Erythroblast (primary cell): Measurements from ENCODE around the gene CACNA1B.

ENCODE experiments used
- DNase-seq, 2 experiments: peaks; one replicate each; lab custom pipeline; 2025; lab: John Stamatoyannopoulos, UW
- GATA1 ChIP-seq: IDR thresholded peaks from 2 replicates; pipeline ENCODE4 v1.6.1; 2011; ENCODE audit warnings: low read depth, mild to moderate bottlenecking, control low read depth, low read length, moderate library complexity
- POLR2A ChIP-seq: IDR thresholded peaks from 2 replicates; pipeline ENCODE4 v1.6.1; 2011; ENCODE audit warnings: mild to moderate bottlenecking, low read length

CACNA1B gene

DNA sequence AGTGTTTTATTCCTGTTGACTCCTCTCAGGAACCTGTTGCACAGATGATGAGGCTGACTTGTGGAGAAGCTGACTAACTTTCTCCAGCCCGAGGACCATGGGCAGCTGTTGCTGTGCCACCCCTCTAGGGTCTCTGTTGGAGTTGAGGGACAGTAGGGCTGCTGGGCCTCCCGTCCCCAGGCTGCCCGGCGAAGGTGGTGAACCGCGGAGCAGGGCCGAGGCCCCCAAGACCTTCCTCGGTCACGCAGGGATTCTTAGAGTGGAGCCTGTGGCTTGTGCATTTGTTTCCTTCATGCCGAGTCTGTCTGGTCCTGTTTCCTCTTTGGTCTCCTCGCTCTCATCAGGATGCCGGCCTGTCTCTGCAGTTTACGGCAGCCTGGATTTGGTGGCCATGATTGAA, 40.2 kb downstream of the CACNA1B start:
- no peak for DNase-seq
- TF ChIP-seq GATA1 (no peak), POLR2A (no peak)

- DNase-seq, result no peak
- TF ChIP-seq POLR2A (no peak), GATA1 (no peak)
These were observed 40.9 kb downstream of the CACNA1B start for GRCh38 chr9:137918331-137919094.

GRCh38 chr9:137919095-137919465, 41.5 kb downstream of the CACNA1B start:
- TF ChIP-seq GATA1 (no peak), POLR2A (no peak)
- no peak for DNase-seq

DNA sequence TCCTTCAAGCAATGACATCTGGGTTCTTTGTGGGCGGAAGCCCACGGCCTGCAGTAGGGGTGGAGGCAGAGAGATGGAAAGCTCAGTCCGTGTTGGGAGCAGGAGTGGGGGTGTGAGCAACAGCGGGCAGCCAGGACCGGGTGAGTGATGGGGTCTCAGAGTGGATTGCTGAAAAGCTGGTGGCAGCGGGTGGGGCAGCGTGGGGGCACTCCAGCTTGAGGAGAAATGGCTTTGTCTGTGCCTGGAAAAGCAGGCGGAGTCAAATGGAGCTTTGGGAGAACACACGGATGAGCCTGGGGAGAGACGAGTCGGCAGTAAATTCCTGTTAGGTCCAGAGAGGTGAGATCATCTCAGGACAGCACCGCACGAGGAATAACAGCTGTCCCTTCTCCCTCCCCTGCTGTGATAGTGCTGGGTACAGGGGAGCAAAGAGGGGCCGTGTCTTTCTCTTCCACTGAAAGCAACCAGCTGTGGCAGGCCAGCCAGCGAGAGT, 42.1 kb downstream of the CACNA1B start:
- no peak for TF ChIP-seq POLR2A
- TF ChIP-seq GATA1, result no peak
- no peak for DNase-seq

DNA sequence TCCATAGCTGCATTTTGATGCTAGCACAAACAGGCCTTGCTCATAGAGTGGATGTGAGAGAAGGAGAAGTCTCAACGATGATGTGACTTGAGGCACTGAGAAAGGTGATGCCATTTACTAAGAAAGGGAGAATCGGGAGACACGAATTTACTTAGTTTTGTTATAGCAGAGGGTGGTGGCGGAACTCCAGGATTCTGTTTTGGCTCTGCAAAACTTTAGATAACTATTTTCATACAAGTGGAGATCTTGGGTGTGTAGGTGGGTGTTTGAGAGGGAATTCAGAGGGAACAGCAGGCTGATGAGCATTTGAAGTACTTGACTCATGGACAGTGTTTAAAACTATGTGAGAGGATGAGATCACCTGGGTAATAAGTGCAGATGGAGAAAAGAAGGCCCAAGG, 43.2 kb downstream of the CACNA1B start:
- no peak for DNase-seq
- TF ChIP-seq POLR2A (no peak), GATA1 (no peak)

DNA sequence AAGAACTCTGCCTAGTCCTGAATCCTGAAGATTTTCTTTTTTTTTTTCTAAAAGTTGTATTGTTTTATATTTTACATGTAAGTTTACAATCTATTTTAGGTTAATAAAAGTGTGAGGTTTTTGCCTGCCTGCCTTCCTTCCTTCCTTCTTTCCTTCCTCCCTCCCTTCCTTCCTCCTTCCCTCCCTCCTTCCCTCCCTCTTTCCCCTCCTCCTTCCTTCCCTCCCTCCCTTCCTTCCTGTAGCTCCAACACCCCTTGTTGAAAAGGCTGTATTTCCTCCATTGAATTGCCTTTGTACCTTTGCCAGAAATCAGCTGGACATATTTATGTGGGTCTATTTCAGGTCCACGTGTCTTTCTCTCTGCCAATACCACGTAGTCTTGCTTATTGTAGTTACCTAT, 46.6 kb downstream of the CACNA1B start:
- DNase-seq, result no peak
- TF ChIP-seq POLR2A (no peak), GATA1 (no peak)

GRCh38 chr9:137924761-137925369, 47.3 kb downstream of the CACNA1B start:
- no peak for DNase-seq
- TF ChIP-seq POLR2A (no peak), GATA1 (no peak)

DNA sequence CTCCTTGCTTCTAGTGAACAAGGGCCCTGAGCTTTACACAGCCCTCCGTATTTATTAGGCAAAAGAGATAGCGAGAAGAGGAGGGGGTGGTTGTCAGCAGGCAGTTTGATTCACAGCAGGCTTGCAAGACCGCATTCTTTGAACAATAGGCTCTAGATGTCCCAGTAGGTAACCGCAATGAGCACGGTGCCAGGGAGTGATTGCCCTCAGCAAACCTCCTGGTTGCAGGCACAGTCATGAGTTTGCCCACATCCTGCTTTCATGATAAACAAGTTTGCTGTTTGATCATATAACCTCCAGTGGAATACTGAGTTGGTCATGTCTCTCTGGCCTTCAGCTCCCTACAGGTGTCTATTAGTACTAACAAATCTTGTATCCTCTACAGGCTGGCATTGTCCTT, 66.1 kb downstream of the CACNA1B start:
- DNase-seq, result no peak
- TF ChIP-seq GATA1 (no peak), POLR2A (no peak)

GRCh38 chr9:137945581-137945980, 68.0 kb downstream of the CACNA1B start:
- no peak for DNase-seq
- TF ChIP-seq GATA1 (no peak), POLR2A (no peak)

GRCh38 chr9:137946993-137947392, 69.4 kb downstream of the CACNA1B start:
- TF ChIP-seq POLR2A (no peak), GATA1 (no peak)
- no peak for DNase-seq

DNA sequence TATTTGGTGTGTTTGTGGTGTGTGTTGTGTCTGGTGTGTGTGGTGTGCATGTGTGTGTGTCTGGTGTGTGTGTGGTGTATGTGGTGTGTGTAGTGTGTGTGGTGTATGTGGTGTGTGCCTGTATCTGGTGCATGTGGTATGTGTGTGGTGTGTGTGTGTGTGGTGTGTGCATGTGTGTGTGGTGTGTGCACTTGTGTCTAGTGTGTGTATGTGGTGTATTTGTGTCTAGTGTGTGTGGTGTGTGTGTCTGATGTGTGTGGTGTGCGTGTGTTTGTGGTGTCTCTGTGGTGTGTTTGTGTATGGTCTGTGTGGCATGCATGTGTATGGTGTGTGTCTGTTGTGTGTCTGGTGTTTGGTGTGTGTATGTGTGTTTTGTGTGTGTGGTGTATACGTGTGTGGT, 71.1 kb downstream of the CACNA1B start:
- DNase-seq, result no peak
- TF ChIP-seq GATA1 (no peak), POLR2A (no peak)

GRCh38 chr9:137949260-137949659, 71.7 kb downstream of the CACNA1B start:
- TF ChIP-seq GATA1 (no peak), POLR2A (no peak)
- DNase-seq, result peak in 1 of 2 experiments; percentile 37

- no peak for DNase-seq
- TF ChIP-seq POLR2A, result no peak
- TF ChIP-seq GATA1, result no peak
These were observed 73.5 kb downstream of the CACNA1B start for GRCh38 chr9:137951107-137951506.
